ENCODE data around the gene STOML2. TPM values are rescaled to one million over a fixed set of nuclear protein-coding genes. Genes with fewer than 3 reads are reported as not detected.
"Not testable (repeated sequence)": the region's sequence is repeated elsewhere in the genome, so short reads cannot be mapped to it uniquely, and the experiment has no call there.

Gene STOML2
- 100 to 1,000 TPM in 2 of 5 donors, 10 to 100 TPM in 3; 93.1 to 111 (median 100.0) TPM for polyA plus RNA-seq (ENCODE audit: insufficient read depth in 1 of 5, insufficient read length in 5 of 5, low replicate concordance in 1 of 5)
- long read RNA-seq, donor 1, transcript STOML2-201 (10 exons, 1,278 nt), result major isoform, 56 of 115 reads
- long read RNA-seq, donor 1, partial matches to known transcripts, result 55 of 115 reads
- long read RNA-seq, donor 1, other reads (novel, unspliced or antisense), result 0 of 115 reads
- long read RNA-seq, donor 2, transcript STOML2-201 (10 exons, 1,278 nt), result major isoform, 43 of 66 reads
- long read RNA-seq, donor 2, partial matches to known transcripts, result 20 of 66 reads
- long read RNA-seq, donor 2, other reads (novel, unspliced or antisense), result 0 of 66 reads
- long read RNA-seq, donor 3, transcript STOML2-201 (10 exons, 1,278 nt), result major isoform, 50 of 76 reads
- long read RNA-seq, donor 3, partial matches to known transcripts, result 26 of 76 reads
- long read RNA-seq, donor 3, other reads (novel, unspliced or antisense), result 0 of 76 reads
- long read RNA-seq, donor 4, transcript STOML2-201 (10 exons, 1,278 nt), result major isoform, 31 of 43 reads
- long read RNA-seq, donor 4, partial matches to known transcripts, result 9 of 43 reads
- long read RNA-seq, donor 4, other reads (novel, unspliced or antisense), result 0 of 43 reads
- long read RNA-seq, donor 5, transcript STOML2-201 (10 exons, 1,278 nt), result major isoform, 67 of 116 reads
- long read RNA-seq, donor 5, partial matches to known transcripts, result 47 of 116 reads
- long read RNA-seq, donor 5, other reads (novel, unspliced or antisense), result 0 of 116 reads
- long read RNA-seq, donor 6, transcript STOML2-201 (10 exons, 1,278 nt), result major isoform, 79 of 109 reads
- long read RNA-seq, donor 6, partial matches to known transcripts, result 30 of 109 reads
- long read RNA-seq, donor 6, other reads (novel, unspliced or antisense), result 0 of 109 reads
- long read RNA-seq, donor 7, transcript STOML2-201 (10 exons, 1,278 nt), result major isoform, 30 of 89 reads
- long read RNA-seq, donor 7, partial matches to known transcripts, result 57 of 89 reads
- long read RNA-seq, donor 7, other reads (novel, unspliced or antisense), result 0 of 89 reads
- long read RNA-seq, donor 8, transcript STOML2-201 (10 exons, 1,278 nt), result major isoform, 23 of 33 reads
- long read RNA-seq, donor 8, partial matches to known transcripts, result 10 of 33 reads
- long read RNA-seq, donor 8, other reads (novel, unspliced or antisense), result 0 of 33 reads

GRCh38 chr9:35102769-35103659 lies at the start of gene STOML2:
Gene STOML2, minus strand, starts transcription at chr9:35103131. Its CDS starts 37 bp downstream, at chr9:35103094.
- DNase-seq, result peak; percentile 92 to 94

GRCh38 chr9:35147941-35148563 lies 45.1 kb upstream of the STOML2 start:
- not testable (repeated sequence) for DNase-seq

DNA sequence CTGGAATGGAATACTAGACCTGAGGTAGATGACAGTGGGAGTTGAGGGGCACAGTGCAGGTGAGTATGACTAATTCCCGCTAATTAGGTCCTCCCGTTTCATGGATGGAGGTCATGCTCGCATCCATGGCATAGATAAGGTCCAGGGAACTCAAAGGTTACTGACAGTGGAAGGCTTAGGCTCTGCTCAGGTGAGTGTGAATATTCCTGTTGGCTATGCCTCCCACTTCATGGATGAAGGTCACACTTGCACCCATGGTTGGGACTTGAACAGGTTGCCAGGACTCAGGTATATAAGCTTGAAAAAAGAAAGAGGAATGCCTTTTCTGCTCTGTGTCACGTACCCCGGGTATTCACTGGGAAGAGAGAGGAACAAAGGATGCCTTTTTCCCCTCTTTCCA lies 39.1 kb upstream of the STOML2 start:
- no peak for DNase-seq

DNA sequence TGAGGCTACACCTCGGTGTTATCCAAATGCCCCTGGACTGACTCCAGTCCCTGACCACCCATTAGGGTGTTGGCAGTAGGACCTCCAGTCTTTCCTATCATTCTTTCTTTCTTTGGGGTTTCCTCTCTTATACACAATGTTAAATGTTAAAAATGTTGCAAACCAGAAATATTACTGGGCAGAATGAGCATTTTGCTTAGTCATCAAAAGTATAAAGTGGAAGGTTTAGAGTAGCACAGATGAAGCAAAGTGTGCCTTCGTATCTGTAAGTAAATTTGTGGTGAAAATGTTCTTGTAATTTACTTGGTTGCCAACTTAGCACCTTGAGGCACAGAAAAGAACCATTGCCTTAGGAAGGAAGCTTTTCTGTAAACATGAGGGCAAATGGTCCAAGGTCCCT lies 37.2 kb upstream of the STOML2 start:
- DNase-seq, result no peak

- no peak for DNase-seq
Measured at GRCh38 chr9:35136866-35137265, 33.9 kb upstream of the STOML2 start.

GRCh38 chr9:35135988-35136387 lies 33.1 kb upstream of the STOML2 start:
- DNase-seq, result no peak

DNA sequence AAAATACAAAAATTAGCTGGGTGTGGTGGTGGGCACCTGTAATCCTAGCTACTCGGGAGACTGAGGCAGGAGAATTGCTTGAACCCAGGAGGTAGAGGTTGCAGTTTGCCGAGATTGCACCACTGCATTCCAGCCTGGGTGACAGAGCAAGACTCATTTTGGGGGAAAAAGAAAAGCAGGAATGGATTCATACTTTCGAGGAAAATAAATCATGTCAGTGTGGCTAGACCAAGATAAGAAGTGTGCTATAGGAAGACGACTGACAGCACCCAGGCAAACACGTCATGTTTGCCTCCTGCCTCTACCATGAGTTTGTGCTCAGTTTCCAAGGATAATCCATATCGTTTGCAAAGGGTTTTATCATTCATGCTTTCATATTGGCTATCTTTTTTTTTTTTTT lies 32.0 kb upstream of the STOML2 start:
- DNase-seq, result no peak

GRCh38 chr9:35116898-35117551 lies 14.1 kb upstream of the STOML2 start:
- peak; percentile 87 to 89 for DNase-seq

DNA sequence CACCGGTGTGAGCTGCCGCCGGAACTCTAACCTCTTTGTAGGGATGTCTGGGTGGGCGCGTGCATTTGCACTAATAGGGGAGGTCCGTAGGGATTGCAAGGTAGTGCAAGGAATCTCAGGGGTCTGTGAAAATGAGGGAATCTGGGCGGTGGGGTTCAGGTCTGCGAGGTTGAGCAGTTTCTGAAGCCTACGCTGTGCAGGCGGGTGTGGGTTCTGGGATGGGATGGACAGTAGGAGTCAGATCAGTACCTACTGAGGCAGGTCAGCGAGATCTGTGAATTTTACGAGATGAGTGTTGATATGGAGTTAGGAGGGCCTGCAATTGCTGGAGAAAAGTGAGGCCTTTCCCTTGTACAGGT lies 13.6 kb upstream of the STOML2 start:
- no peak for DNase-seq

- DNase-seq, result peak; percentile 96 to 97
Measured at GRCh38 chr9:35115680-35116538, 13.0 kb upstream of the STOML2 start, which contains the start of gene ATOSB. Gene ATOSB, minus strand, starts transcription at chr9:35115862. Its CDS starts 7,588 bp downstream, at chr9:35108274.

GRCh38 chr9:35114840-35115628 lies 12.1 kb upstream of the STOML2 start:
- peak in 1 of 2 donors; percentile 32 for DNase-seq

DNA sequence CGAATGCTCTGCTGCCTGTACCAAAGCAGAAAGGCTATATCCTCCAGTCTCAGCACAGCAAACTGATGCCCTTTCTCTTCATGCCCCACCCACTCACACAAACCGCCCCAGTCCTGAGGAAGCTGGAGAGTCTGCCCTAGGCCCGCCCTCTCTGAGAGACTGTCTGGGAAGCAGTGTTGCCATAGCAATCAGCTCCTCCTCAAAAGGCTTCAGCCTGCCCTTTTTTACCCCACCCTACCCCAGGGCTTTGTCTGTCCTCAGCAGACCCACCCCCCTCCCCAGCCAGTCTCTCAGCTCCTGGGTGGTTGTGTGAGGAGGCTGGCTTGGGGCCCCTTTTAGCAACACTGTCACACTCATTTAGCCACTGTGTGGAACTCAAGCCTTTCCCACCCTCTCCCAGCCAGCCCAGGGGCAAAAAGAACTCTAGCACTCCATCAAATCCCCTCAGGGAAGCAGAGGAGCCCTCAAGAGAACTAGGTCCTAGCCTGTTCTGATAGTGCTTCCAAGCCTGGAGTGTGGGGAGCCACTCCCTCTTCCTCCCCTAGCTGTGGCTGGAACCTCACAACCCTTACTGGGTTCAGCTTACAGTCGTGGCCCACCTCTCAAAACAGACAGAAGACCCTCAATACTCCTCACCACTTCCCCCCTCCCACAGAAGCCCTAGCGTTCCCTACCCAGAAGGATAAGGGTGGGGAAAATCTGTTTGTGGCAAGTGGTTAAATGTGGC lies 11.3 kb upstream of the STOML2 start:
- peak; percentile 61 to 82 for DNase-seq

- no peak for DNase-seq
Measured at GRCh38 chr9:35112257-35113020, 9.5 kb upstream of the STOML2 start.

DNA sequence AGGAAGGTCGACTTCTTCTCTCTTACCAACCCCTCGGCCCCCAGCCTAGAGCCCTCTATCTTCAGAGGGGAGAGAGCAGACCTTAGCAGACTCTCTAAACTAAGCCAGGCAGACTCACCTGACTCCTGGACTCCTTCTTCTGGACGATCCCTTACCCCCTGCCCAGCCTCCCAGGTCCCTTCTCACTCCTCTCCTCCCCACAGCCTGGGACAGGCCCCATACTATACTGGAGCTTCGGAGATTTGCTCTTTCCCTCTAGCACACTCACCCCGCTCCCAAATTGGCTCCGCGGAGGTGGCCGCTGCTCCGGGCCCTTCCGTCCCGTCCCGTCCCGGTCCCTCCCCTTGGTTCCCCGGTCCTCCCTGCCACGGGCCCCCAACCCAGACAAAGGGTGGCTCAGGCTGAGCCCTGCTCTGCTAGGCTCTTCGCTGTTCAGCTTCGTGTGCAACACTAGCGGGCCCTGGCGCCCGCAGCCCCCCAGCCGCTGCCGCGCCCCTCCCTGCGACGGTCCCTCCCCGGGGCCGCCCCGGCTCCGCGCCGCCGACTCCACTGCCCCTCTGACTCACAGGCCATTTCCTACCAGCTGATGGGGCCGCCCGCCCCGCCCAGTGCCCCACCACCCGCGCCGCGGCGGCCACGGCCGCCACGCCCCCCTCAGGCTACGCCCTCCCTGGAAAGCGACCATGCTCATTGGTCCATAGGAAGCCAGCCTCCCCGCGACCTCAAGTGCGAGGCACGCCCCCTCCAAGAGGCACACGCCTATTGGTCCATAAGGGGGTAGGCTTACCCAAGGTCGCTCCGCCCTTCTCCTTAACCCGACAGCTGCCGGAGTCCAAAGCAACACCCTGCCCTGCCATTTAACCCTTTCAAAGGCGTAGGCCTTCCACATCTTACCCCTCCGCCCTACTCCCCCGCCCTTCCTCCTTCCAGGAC lies 8.3 kb upstream of the STOML2 start:
- DNase-seq, result peak; percentile 96

DNA sequence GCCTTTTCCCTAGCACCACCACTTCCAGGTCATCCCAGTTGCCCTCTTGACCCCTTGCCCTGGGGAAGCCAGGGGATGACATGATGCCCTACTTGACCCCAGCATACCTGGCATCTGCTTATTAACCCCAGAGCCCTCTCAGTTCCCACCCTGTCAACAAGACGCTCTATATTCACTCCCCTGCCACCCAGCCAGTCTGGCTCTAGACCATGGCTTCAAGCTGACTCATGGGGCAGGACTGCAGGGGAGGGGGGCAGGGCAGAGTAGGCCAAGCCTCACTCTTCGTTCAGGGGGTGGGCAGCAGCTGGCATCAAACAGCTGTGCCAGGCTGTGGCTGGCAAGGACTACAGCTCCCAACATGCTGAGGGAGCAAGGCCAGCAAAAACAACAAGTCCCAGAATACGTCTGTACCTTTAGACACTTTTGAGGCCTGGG lies 7.4 kb upstream of the STOML2 start:
- no peak for DNase-seq
